Measurements from ENCODE around the gene POM121. TPM values are rescaled to one million over a fixed set of nuclear protein-coding genes. Genes with fewer than 3 reads are reported as not detected.
"Not testable (repeated sequence)": the region's sequence is repeated elsewhere in the genome, so short reads cannot be mapped to it uniquely, and the experiment has no call there.

Gene POM121
- 31.4 TPM for total RNA-seq
- polyA plus RNA-seq (ENCODE audit: insufficient read depth, low read depth, low replicate concordance): 9.6 TPM
- long read RNA-seq, donor 1, partial matches to known transcripts: 9 of 9 reads
- long read RNA-seq, donor 1, other reads (novel, unspliced or antisense): 0 of 9 reads
- long read RNA-seq, donor 2, partial matches to known transcripts: 7 of 7 reads
- long read RNA-seq, donor 2, other reads (novel, unspliced or antisense): 0 of 7 reads
- long read RNA-seq, donor 3, partial matches to known transcripts: 6 of 6 reads
- long read RNA-seq, donor 3, other reads (novel, unspliced or antisense): 0 of 6 reads
- long read RNA-seq, donor 4: 0 reads
- long read RNA-seq, donor 5: 0 reads
- long read RNA-seq, donor 6: 0 reads
- long read RNA-seq, donor 7, partial matches to known transcripts: 4 of 30 reads
- long read RNA-seq, donor 7, other reads (novel, unspliced or antisense): 26 of 30 reads
- long read RNA-seq, donor 8: 0 reads
- long read RNA-seq, donor 9: 0 reads
- long read RNA-seq, donor 10, partial matches to known transcripts: 69 of 69 reads
- long read RNA-seq, donor 10, other reads (novel, unspliced or antisense): 0 of 69 reads

- Histone ChIP-seq H3K27ac (ENCODE audit: low read depth in 2 of 2, low read length in 2 of 2) (peak within 1 kb of the TSS; percentile 82 to 87), H3K9ac (ENCODE audit: low read length in 3 of 3) (peak within 1 kb of the TSS; percentile 94 to 100 (median 96)), H3K27me3 (ENCODE audit: control insufficient read depth, insufficient read depth, low read length) (no peaks in the 10 kb centered on the region), H3K4me3 (ENCODE audit: low read length in 3 of 3) (peak within 1 kb of the TSS; percentile 95 to 99 (median 97)), H3K9me3 (ENCODE audit: control insufficient read depth in 2 of 3, insufficient read depth in 1 of 3, low read length in 3 of 3) (no peaks in the 10 kb centered on the region), H3K4me1 (ENCODE audit: control insufficient read depth in 2 of 3, insufficient read depth in 2 of 3, low read depth in 1 of 3, low read length in 3 of 3) (peaks cover 0 to 7% (median 3%) of the 10 kb centered on the region in 3 donors), H3K36me3 (ENCODE audit: control insufficient read depth in 2 of 3, insufficient read depth in 3 of 3, low read length in 3 of 3) (peaks cover 3 to 24% (median 13%) of the 10 kb centered on the region in 3 donors)
- FAIRE-seq: no peak
- TF ChIP-seq, protein P1, sequence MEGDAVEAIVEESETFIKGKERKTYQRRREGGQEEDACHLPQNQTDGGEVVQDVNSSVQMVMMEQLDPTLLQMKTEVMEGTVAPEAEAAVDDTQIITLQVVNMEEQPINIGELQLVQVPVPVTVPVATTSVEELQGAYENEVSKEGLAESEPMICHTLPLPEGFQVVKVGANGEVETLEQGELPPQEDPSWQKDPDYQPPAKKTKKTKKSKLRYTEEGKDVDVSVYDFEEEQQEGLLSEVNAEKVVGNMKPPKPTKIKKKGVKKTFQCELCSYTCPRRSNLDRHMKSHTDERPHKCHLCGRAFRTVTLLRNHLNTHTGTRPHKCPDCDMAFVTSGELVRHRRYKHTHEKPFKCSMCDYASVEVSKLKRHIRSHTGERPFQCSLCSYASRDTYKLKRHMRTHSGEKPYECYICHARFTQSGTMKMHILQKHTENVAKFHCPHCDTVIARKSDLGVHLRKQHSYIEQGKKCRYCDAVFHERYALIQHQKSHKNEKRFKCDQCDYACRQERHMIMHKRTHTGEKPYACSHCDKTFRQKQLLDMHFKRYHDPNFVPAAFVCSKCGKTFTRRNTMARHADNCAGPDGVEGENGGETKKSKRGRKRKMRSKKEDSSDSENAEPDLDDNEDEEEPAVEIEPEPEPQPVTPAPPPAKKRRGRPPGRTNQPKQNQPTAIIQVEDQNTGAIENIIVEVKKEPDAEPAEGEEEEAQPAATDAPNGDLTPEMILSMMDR (IDR thresholded peaks at IDR 0.05; ENCODE audit: borderline replicate concordance, extremely low read depth, insufficient read depth): no peak
- peak; percentile 86 to 95 (median 92) for DNase-seq
- intact Hi-C loops (cut with DNase I): no loop called here
Measured at GRCh38 chr7:72924733-72925545, at the start of gene POM121. Gene POM121 (plus strand): TSS chr7:72925095. CDS start chr7:72925122, 27 bp downstream.

DNA sequence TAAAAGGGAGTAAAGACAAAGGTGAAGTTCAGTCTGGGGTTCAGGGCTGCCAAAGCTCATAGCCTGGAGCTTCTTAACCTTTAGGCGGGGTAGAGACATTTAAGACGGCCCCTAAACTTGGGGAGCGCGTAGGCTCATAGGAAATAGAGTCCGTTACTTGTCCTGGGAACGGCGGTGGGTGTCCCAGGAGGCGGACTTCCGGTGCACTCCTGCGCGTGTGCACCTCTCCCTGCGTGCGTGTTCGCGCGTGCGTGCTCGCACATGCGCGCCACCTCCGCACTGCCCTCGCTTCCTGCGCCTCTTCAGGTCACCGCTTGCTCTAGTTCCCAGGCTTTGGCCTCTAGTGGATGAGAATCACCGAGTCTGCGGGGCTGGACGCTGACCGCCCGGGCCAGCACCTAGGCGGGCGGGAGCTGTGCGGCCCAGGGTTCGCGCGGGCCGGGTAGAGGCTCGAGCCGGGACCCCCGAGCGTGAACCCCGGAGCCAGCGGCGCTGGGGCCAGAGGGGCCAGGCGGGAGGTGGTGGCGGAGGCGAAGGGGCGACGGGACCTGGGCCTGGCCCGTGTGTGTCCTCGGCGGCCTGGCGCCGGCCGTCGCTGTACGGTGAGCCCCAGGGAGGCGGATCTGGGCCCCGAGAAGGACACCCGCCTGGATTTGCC, 45.7 kb upstream of the POM121 start:
- H3K27ac ChIP-seq (ENCODE audit: low read depth in 2 of 2, low read length in 2 of 2): peak overlapping the region; percentile 76 to 88
- TF ChIP-seq, protein P1 (IDR thresholded peaks at IDR 0.05; ENCODE audit: borderline replicate concordance, extremely low read depth, insufficient read depth): peak; percentile 3
- H3K4me3 ChIP-seq (ENCODE audit: low read length in 3 of 3): peak overlapping the region; percentile 58 to 83 (median 76)
- H3K9me3 ChIP-seq (ENCODE audit: control insufficient read depth in 2 of 3, insufficient read depth in 1 of 3, low read length in 3 of 3); H3K36me3 ChIP-seq (ENCODE audit: control insufficient read depth in 2 of 3, insufficient read depth in 3 of 3, low read length in 3 of 3); H3K4me1 ChIP-seq (ENCODE audit: control insufficient read depth in 2 of 3, insufficient read depth in 2 of 3, low read depth in 1 of 3, low read length in 3 of 3); intact Hi-C loops (cut with DNase I); FAIRE-seq; H3K27me3 ChIP-seq (ENCODE audit: control insufficient read depth, insufficient read depth, low read length); H3K9ac ChIP-seq (ENCODE audit: low read length in 3 of 3): not testable (repeated sequence)
- DNase-seq: peak; percentile 80 to 95 (median 86)

DNA sequence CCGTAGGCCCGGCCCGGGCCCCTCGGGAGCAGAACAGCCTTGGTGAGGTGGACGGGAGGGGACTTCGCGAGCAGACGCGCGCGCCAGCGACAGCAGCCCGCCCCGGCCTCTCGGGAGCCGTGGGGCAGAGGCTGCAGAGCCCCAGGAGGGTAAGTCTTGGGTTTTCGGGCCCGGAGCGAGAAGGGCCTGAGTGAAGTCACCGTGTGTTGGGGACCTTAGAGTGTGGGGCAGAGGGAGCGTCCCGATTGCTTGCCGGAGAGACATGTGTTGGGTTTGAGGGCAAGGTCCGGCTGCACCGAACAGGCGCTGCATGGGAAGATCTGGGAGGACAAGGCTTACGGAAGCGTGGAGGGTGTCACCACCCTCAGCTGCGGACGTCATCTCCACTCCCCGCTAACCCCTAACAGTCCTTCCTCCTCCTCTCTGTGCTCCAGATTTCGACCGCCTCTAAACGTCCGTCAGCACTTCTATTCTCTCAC, 45.1 kb upstream of the POM121 start:
- H3K4me1 ChIP-seq (ENCODE audit: control insufficient read depth in 2 of 3, insufficient read depth in 2 of 3, low read depth in 1 of 3, low read length in 3 of 3); H3K27me3 ChIP-seq (ENCODE audit: control insufficient read depth, insufficient read depth, low read length); H3K9me3 ChIP-seq (ENCODE audit: control insufficient read depth in 2 of 3, insufficient read depth in 1 of 3, low read length in 3 of 3); FAIRE-seq; H3K36me3 ChIP-seq (ENCODE audit: control insufficient read depth in 2 of 3, insufficient read depth in 3 of 3, low read length in 3 of 3); intact Hi-C loops (cut with DNase I): not testable (repeated sequence)
- H3K27ac ChIP-seq (ENCODE audit: low read depth in 2 of 2, low read length in 2 of 2): peak overlapping the region; percentile 76 to 88
- peak; percentile 46 to 85 (median 69) for DNase-seq
- peak overlapping the region; percentile 76 to 86 (median 83) for H3K4me3 ChIP-seq (ENCODE audit: low read length in 3 of 3)
- H3K9ac ChIP-seq (ENCODE audit: low read length in 3 of 3): peak overlapping the region; percentile 67 to 87 (median 68)

DNA sequence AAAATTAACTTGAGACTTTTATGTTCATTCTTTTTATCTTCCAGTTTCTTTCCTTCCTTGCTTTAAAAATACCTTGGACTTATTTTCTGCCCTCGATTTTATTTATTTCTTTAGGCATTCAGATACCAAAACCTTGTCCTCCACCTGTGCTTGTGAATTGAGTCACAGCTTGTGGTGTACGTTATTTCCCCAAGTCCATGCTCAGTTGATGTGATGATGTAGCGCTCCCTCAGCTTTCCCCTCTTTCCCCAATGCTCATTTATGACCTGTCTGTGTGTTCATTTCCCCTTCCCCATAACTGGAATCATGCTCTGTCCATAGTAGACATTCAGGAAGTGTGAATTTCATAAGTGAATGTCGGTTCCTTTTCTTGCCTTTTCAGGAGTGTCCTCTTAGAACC, 33.1 kb upstream of the POM121 start:
- peaks cover 2 to 17% (median 7%) of the 10 kb centered on the region in 3 donors for H3K36me3 ChIP-seq (ENCODE audit: control insufficient read depth in 2 of 3, insufficient read depth in 3 of 3, low read length in 3 of 3)
- H3K27ac ChIP-seq (ENCODE audit: low read depth in 2 of 2, low read length in 2 of 2); H3K27me3 ChIP-seq (ENCODE audit: control insufficient read depth, insufficient read depth, low read length); H3K4me3 ChIP-seq (ENCODE audit: low read length in 3 of 3); intact Hi-C loops (cut with DNase I); DNase-seq; H3K9me3 ChIP-seq (ENCODE audit: control insufficient read depth in 2 of 3, insufficient read depth in 1 of 3, low read length in 3 of 3); FAIRE-seq; H3K4me1 ChIP-seq (ENCODE audit: control insufficient read depth in 2 of 3, insufficient read depth in 2 of 3, low read depth in 1 of 3, low read length in 3 of 3); H3K9ac ChIP-seq (ENCODE audit: low read length in 3 of 3): not testable (repeated sequence)

- DNase-seq; H3K27ac ChIP-seq (ENCODE audit: low read depth in 2 of 2, low read length in 2 of 2); FAIRE-seq; H3K27me3 ChIP-seq (ENCODE audit: control insufficient read depth, insufficient read depth, low read length); H3K4me1 ChIP-seq (ENCODE audit: control insufficient read depth in 2 of 3, insufficient read depth in 2 of 3, low read depth in 1 of 3, low read length in 3 of 3); H3K36me3 ChIP-seq (ENCODE audit: control insufficient read depth in 2 of 3, insufficient read depth in 3 of 3, low read length in 3 of 3); H3K4me3 ChIP-seq (ENCODE audit: low read length in 3 of 3); H3K9ac ChIP-seq (ENCODE audit: low read length in 3 of 3); H3K9me3 ChIP-seq (ENCODE audit: control insufficient read depth in 2 of 3, insufficient read depth in 1 of 3, low read length in 3 of 3); intact Hi-C loops (cut with DNase I): not testable (repeated sequence)
Measured at GRCh38 chr7:72904740-72905139, 20.2 kb upstream of the POM121 start.

DNA sequence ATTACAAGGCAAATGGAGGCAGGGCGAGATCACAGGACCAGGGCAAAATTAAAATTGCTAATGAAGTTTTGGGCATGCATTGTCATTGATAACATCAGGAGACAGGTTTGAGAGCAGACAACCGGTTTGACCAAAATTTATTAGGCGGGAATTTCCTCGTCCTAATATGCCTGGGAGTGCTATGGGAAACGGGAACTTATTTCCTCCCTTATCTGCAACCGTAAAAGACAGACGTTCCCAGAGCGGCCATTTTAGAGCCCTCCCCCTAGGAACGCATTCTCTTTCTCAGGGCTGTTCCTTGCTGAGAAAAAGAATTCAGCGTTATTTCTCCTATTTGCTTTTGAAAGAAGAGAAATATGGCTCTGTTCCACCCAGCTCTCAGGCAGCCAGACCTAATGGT, 16.5 kb upstream of the POM121 start:
- H3K9me3 ChIP-seq (ENCODE audit: control insufficient read depth in 2 of 3, insufficient read depth in 1 of 3, low read length in 3 of 3); H3K9ac ChIP-seq (ENCODE audit: low read length in 3 of 3); H3K4me1 ChIP-seq (ENCODE audit: control insufficient read depth in 2 of 3, insufficient read depth in 2 of 3, low read depth in 1 of 3, low read length in 3 of 3); H3K4me3 ChIP-seq (ENCODE audit: low read length in 3 of 3); intact Hi-C loops (cut with DNase I); FAIRE-seq; H3K36me3 ChIP-seq (ENCODE audit: control insufficient read depth in 2 of 3, insufficient read depth in 3 of 3, low read length in 3 of 3); H3K27me3 ChIP-seq (ENCODE audit: control insufficient read depth, insufficient read depth, low read length); H3K27ac ChIP-seq (ENCODE audit: low read depth in 2 of 2, low read length in 2 of 2); DNase-seq: not testable (repeated sequence)
